ENCODE results near the gene ZFPM1.

DNA sequence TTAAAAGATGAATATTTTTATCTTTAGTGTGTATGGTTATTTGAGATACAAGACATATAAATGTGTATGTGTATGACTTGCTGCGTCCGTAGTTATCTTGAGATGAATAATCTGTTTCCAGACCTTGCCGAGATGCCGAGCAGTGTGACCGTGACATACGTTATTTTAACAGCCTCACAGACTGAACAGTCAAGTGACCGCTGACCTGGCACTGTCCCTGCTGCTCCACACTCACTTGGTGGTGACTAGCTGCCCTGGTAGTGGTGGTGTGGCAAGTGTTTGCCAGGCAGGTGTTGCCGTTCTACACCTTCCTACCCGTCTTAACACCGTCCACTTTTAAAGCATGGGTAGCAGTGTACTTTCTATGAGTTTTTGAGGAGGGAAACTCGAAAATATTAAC, 122.2 kb downstream of the ZFPM1 start:
- no peak for TF ChIP-seq GLIS3 (CRISPR knock-in tag; IDR thresholded peaks at IDR 0.05)
- no peak for TF ChIP-seq TCF4 (CRISPR knock-in tag; IDR thresholded peaks at IDR 0.05; ENCODE audit: borderline replicate concordance)
- TF ChIP-seq PATZ1 (CRISPR knock-in tag; IDR thresholded peaks at IDR 0.05; ENCODE audit: borderline replicate concordance) = no peak
- TF ChIP-seq BACH2 (CRISPR knock-in tag; IDR thresholded peaks at IDR 0.05; ENCODE audit: borderline replicate concordance) = no peak
- no peak for TF ChIP-seq POU6F1 (CRISPR knock-in tag; IDR thresholded peaks at IDR 0.05; ENCODE audit: borderline replicate concordance, low read depth)
- TF ChIP-seq OSR1 (CRISPR knock-in tag; IDR thresholded peaks at IDR 0.05) = no peak
- no peak for TF ChIP-seq CSDC2 (CRISPR knock-in tag; IDR thresholded peaks at IDR 0.05)
